Jurkat, Clone E6-1 (cell line): ENCODE data around the gene PSMB7.

ENCODE experiments used
- DNase-seq: peaks from one replicate; pipeline ENCODE4 v3.0.0-alpha.2; 2011; ENCODE audit warnings: low read depth, low spot score
- H3K4me3 ChIP-seq: 2 replicates; pipeline ENCODE4 v1.5.1; 2011; ENCODE audit warnings: mild to moderate bottlenecking, low read length, control low read depth, moderate library complexity

The PSMB7 gene

DNA sequence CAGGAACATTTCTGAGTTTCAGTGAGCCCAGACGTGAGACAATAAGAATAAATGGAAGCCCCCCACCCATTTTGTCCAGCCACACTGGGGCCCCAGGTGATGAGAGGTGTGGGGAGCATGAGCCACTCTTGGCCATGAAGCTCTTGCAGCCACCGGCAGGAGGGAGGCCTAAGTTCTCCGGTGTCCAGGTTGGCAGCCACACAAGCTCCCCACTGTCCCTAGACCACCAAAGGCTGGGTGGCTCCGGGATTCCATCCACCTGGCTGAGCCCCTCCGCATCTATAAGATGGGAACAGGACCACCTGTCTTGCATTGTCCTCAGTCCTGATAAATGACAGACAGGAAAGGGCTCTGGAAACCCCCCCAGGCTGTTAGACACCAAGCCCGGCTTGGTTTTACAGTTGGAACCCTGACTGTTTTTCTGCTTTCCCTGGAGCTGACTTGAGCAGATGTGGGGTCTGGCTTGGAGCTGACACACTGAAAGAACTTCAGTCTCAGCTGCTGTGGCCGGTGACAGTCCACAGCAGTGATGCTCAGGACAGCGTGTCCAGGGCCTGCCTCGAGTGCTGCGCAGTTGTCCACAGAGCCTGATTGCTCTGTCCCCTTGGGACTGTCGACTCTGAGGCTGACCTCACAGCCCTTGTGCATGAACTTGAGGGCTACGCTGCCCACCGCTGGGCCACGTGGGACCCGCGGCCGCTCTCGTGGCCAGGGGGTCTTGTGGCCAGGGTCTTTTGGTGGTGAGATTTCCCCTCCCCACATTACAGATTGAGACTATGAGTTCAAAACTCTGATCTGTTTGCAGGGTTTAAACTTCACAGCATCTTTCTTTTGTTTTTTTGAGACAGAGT lies 74.8 kb downstream of the PSMB7 start:
- DNase-seq: no peak
- no peak overlapping the region for H3K4me3 ChIP-seq

DNA sequence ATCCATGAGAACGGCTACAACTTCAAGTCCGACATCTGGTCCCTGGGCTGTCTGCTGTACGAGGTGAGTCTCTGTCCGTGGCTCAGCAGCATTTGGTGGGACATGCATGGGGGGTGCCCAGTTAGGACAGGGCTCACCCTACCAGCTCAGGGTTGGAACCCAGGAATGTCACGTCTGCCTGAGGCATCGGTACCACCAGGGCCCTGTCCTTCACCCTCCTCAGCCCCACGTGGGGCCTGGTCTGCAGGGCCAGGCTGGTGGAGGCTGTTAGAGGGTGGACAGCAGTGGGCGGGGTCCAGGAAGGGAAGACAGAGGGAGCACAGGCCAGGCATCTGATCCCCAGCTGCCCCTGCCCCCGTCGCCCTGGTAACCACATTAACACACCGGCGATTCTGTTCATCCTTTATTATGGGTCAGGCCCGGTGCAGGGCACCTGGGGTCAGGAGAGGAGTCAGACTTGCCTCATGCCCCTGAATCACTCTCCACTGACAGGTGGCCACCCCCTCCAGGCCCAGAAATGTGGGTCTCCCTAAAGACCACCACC lies 75.6 kb downstream of the PSMB7 start:
- H3K4me3 ChIP-seq: no peak overlapping the region
- no peak for DNase-seq

DNA sequence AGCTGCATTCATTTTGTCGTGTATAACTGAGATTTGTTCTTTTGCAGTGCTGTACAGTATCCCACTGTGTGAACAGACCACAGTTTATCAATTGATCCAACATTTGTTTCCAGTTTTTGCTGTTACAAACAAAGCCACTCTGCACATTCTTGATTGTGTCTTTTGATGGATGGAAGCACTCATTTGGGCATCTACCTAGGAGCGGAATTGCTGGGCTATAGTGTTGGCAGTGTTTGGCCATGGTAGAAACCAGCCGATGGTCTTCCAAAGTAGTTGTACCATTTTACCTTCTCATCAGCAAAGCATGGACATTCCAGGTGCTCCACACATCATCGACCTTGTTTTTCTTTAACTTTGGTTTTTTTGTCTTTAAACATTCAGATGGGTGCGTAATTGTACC lies 77.7 kb downstream of the PSMB7 start:
- no peak for DNase-seq
- no peak overlapping the region for H3K4me3 ChIP-seq

DNA sequence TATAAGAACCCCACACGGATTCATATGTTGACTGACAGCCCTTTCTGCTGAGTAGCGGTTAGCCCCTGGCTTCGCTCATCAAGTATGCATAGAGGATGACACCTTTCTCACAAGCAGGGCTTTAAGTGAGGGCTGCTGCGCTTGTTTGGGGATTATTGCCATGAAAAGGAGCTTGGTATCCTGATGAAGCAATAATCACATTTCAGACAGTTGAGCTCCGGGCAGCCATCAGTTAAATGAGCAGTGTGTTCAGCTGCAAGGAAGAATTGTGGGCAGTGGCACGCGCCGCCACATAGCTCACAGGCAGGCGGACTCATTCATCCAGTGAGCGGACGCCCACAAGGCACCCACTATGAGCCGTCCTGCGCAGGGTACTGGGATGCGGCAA lies 79.9 kb downstream of the PSMB7 start:
- no peak overlapping the region for H3K4me3 ChIP-seq
- DNase-seq: no peak

DNA sequence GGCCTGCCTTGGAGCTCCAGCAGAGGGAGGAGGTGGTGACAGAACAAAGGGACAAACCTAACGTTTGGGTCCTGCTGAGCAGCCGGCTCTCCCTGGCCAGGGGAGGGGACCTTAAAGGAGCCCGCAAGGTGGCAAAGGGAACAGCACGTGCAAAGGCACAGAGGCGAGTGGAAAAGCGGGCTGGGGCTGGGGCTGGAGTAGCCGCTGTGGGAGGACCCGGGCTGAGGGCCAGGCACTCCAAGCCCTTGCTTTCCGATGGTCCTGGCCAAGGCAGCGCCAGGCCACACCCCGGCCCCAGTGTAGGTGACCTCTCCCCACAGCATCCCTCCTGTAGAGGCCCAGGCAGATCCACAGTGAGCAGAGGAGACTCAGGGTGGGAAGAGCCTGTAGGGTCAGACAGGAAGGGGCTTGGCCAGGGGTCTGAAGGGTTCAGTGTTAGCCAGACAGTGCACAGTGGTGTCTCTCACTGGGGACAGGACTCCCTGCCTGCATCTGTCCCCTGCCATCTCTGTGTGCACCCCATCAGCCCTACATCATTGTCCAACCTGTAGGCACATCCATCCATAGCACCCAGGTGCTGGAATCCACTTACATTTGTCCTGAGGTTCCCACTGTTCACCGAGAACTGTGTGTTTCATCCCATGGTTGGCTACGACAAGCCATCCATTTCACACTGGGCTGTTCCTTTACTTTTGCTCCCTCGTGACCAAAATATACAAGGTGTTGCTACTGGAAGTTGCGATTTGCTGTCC lies 80.5 kb downstream of the PSMB7 start:
- H3K4me3 ChIP-seq: no peak overlapping the region
- DNase-seq: no peak

DNA sequence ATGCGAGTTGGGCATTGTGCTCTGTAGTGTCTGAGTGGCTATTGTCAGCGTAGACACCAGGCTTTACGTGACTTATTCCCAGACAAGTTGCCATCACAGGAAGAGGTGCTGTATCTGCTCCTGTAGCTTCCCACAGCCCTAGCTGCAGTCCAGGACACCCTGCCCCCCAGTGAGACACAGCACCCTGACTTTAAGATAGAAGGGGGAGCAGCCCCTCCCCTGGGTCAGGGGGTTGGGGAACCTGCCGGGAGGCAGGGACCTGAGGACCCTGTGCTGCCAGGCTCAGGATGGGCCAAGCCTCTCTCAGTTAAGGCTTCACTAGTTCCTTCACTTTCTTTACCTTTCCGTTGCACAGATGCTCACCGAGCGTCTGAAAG lies 82.1 kb downstream of the PSMB7 start:
- H3K4me3 ChIP-seq: no peak overlapping the region
- no peak for DNase-seq

DNA sequence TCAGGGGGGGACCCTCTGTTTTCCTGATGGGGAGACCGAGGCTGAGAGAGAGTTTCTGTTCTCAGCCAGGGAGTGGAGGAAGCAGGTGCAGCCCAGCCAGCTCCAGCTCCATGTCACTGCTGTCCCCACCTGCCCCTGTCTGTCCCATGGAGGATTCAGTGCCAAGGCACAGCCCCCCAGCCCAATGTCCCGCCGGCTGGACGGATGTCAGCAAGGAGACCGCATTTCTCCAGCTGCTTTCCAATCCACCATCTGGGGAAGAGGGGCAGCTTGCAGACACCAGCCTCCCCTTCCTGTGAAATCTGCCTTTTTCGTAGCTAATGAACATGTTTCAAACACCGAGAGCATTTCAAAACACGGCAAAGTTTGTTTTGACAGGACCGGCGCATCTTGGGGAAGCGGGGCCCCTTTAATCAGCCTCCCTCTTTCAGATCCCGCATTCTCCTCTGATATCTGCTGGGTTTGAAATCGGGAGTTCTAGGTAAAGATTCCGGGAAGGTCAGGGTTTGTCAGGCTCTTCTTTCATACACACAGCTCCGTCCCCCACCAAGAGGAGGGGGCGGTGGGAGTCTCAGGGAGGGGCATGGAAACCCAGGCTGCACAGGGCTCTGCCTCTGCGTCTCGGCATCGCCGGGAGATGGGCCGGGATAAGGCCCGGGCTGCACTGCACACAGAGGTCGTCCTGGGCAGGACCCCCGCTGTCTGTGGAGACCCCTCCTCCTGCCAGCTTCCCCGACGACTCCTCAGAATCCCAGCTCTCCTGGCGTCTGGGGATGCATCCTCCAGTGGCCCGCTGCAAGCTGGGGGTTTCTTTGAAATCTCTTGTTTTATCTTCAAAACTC lies 82.7 kb downstream of the PSMB7 start:
- no peak overlapping the region for H3K4me3 ChIP-seq
- DNase-seq: no peak

DNA sequence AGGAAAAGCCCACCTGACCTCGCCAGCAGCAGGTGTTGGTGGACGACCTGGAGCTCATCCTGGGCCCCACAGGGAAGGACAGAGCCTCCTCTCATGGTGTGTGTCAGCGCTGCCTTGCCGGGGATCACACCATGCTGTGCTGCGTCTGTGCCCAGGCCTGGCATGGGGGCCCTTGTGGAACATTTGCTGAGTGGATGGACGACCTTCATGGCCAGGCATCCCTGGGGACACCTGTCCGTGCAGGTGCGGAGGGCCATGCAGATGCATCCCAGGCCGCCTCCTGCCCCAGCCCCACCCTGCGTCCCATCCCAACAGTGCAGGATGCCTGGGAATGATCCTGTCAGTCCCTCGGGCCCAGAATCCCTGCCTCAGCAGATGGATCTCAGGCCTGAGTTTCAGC lies 83.7 kb downstream of the PSMB7 start:
- DNase-seq: no peak
- no peak overlapping the region for H3K4me3 ChIP-seq

DNA sequence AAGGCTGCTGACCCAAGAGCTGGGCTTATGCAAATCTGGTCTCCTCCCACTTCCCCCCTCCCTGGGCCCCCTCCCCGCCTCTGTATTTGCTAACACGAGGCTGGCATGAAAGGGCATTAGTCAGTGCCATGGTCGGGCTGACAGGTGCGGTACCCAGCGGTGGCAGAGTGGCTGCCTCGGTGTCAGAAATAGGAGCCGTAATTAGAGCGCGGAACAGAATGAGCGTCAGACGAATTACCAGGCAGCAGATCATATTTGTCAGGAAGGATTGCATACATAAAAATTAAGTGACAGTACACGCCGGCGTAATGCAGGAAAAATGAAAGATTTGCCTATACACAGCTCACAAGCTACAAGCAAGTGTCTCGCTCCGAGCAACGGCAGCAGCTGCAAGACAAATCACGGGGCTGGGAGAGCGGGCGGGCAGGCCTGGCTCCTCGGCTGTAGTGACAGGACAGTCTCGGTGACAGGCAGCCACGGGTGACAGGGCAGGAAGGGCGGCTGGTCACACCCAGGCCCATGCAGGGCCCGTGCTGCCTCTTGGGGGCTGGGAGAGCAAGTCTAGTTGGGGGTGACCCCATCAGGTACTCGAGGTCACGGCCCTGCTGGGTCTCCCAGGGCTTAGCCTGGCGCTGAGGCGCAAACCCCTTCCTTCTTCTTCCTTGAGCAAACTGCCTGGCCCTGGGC lies 85.1 kb downstream of the PSMB7 start:
- no peak for DNase-seq
- no peak overlapping the region for H3K4me3 ChIP-seq

DNA sequence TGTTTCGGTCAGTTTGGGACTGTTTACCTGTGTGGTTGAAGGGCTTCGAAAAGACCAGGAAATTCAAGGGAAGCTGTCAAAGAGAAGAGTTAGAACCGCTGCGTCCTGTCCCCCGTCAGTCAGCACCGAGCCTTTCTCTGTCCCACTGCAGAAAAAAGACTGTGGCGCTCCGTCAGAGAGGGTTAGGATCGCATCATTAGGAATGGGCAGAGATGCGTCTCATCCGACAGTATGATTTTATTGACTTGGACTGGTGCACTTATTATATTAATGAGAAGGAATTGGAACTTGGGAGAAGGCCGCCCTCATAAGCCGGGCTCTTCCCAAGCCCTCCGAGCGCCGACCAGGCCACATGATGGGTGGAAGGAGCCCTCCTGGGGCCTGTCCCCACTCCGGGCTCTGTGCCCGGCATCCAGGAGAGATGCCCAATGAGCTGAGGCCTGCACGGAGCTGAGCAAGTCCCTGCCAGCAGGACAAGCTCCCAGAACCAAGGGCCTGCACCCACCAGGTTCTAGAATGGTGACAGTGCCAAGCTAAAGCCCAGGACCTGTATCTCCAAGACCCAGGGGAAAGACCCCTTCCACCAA lies 85.9 kb downstream of the PSMB7 start:
- DNase-seq: no peak
- H3K4me3 ChIP-seq: no peak overlapping the region

DNA sequence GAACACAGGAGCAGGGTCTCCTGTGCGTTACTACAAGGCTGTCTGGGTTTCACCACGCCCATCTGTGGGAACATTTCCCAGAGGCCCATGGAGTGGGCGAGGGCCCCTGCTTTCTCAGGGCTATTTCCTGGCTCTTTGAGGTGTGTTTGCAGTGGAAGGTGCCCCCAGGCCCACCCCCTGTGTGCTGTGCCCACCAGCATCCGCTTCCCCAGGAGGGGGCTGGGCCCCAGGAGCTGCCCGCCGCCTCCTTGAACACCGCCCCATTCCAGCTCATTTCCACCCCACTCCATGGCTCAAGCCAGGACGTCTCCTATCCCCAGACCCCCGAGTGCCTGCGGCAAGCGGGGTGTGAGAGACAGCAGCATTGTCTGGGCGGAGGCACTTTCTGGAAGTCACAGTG lies 87.0 kb downstream of the PSMB7 start:
- H3K4me3 ChIP-seq: no peak overlapping the region
- DNase-seq: no peak

DNA sequence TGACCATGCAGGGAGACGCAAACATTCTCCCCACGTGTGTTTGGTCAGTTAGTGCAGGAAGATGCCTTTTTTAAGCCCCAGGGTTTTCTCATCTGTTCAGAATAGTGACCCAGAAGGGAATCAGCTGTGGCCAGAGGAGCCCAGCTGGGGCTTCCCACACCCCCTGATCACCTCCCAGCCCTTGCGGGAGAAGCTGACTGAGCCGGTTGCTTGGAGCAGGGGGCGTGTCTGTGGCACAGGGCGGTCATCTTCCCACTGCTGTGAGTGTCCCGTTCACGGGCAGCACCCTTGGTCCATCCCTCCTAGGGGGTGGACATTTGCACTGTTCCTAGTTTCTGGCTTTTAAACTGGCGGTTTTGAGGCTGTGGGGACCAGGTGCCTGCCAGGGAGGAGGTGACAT lies 87.8 kb downstream of the PSMB7 start:
- H3K4me3 ChIP-seq: no peak overlapping the region
- DNase-seq: no peak

DNA sequence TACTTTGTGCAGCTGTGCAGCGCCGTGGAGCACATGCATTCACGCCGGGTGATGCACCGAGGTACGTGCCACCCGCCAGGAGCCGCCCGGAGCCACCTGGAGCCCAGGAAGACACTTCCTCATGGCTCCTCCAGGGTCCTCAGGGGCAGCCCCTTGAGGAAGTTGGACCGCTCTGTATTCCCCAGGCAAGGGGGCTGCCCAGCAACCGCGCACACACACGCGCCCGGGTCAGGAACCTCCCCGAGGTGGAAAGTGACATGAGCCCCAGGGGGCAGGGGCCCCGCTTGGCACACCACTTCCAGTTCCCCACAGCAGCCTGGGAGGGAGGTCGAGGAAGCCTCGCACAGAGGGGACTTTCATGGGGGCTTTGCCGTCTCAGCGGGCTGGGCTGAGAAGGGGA lies 88.9 kb downstream of the PSMB7 start:
- no peak for DNase-seq
- H3K4me3 ChIP-seq: no peak overlapping the region

DNA sequence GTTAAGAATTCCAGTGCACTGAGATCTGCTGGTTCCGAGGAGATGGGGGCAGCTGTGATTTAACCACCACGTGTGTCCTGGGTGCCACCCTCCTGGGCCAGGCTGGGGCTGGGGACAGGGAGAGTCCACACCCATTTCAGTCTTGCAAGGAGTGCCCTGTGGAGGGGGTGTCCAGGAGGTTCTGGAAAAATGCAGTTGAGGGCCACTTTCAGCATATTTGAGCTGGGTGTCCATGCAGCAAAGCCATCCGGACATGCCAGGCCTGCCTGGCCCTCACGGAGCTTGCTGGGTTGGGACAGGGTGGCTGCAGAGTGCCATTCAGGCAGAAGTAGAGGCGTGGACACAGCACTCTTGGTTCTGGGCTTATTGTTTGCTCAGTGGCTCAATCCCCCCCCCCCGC lies 89.4 kb downstream of the PSMB7 start:
- DNase-seq: no peak
- H3K4me3 ChIP-seq: no peak overlapping the region

DNA sequence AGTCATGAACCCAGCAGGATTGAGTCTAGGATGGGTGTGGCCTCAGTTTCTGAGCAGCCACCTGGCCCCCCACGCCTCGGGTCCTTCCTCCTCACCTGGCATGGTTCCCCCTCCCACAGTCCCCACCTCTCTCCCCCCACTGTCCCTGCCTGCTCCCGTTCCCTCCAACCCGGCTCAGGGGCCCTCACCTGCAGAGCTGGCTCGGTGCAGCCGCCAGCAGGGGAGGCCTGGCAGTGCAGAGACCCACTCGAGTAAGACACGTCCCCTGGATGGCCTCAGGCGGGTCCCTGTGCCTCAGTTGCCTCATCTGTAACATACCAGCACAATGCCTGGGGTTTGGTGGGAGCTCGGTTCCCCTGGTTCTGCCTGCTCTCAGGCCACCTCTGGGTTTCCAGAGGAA lies 91.3 kb downstream of the PSMB7 start:
- DNase-seq: no peak
- no peak overlapping the region for H3K4me3 ChIP-seq

DNA sequence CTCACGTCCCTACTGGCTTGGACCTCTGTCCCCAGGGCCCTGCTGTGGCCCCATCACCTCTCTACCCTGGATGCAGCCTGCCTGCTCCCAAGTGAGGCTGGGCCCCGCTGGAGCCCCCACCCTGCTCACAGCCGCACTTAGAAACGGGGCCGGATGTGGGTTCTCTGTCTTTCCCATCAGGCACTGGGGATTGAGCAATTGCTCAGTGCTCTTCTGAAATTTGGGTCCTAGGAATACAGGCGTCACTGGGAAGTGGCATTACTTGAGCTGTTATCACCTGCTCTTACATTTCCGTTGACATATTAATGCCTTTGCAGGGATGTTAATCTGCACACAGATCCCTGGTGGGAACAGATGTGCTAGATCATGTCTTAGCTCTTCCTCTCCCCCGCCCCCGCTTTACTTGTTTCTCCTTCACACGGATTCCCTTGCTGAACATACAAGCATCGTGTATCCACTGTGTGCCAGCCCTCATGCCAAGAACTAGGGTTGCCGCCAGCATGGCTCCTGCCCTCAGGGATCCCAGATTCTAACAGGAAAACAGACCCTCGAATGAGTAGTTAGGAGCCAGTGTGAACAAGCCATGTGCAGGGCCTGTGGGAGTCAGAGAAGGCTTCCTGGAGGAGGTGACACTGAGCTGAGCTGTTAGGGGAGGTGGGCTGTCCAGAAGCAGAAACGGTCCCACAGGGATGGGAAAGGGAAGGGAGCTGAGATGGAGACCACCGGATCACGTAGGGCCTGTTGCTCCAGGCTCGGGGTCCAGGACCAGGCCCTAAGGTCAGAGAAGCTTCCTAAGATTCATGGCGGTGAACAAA lies 92.4 kb downstream of the PSMB7 start:
- DNase-seq: peak; percentile 87
- H3K4me3 ChIP-seq: no peak overlapping the region

DNA sequence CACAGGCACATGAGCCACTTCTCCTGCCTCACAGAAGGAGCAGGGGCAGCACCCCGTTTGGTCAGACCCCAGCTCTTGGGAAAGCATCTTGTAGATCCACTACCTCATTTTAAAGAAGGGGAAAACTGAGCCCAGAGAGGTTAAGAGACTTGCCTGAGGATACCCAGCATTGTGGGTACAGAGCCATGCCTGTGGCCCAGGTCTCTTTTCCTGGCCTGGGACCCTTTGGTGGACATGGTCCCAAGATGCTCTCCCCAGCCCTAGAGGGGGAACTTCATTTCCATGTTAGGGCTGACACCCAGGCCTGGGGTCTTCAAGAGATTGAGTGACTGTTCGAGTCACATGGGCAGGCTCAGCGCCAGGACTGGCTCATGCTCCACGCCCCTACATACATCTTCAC lies 93.3 kb downstream of the PSMB7 start:
- DNase-seq: no peak
- no peak overlapping the region for H3K4me3 ChIP-seq

DNA sequence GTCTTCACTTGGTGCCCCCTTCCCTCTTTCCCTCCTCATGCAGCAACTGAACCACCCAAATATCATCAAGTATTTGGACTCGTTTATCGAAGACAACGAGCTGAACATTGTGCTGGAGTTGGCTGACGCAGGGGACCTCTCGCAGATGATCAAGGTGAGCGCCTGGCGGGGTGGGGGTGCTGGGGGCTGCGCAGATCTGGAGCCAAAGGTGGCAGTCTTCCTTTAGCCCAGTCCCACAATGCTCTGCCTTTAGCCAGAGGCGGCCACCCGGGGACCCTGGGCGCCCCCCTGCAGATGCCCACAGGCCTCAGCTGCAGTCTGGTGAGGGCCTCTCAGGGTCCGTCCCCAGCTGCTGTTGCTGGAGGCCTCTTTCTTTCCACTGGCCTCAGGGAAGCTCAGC lies 93.8 kb downstream of the PSMB7 start:
- no peak overlapping the region for H3K4me3 ChIP-seq
- DNase-seq: no peak
